Stimulated activated CD4-positive, alpha-beta T cell treated with anti-CD3 and anti-CD28 coated beads, Interleukin-4, amount 100 ng/mL, for 48 hours (primary cell): ENCODE measurements around the gene SCN1A.

Experiments used
- DNase-seq, 2 donors: peaks; one replicate each; pipeline ENCODE4 v3.0.0-alpha.2; 2020; ENCODE audit warnings: low read depth in 2 of 2

Gene SCN1A

DNA sequence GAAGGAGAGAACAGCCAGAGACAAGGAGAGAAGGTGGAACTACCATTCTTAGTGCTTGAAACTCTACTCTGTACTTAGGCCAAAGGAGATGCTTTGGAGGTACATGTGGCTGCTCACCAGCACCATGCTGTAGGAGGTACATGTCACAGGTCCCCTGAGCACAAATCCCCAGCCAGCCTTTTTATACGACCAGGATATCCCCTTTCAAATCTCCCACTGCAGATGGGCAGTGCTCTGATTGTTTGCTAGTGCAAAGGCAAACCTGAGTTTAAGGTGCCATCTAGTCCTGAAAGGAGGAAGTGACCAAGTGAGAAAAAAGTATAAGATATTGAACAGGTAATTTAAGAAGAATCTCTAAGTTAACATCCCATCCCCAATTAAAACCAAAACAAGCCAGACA is 157.2 kb downstream of the SCN1A start:
- DNase-seq: no peak

DNA sequence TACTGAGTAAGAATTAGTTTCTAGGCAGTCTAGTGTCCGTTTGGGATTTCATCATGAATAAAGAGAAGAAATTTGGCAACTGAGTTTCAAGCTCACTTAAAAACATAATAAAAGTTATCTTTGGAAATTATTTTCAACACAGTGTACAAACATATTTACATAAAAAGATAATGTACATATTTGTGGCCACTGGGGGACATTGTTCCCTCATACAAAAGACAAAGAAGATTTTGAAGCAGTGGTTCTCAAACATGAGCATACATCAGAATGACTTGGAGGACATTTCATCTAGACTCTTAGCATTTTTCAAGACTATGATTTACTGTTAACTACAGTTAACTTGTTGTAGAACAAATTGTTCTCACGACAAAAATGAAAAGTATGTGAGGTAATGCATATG is 158.6 kb downstream of the SCN1A start:
- DNase-seq: no peak

- no peak for DNase-seq
Measured at GRCh38 chr2:165967746-165968145, 160.1 kb downstream of the SCN1A start.

DNA sequence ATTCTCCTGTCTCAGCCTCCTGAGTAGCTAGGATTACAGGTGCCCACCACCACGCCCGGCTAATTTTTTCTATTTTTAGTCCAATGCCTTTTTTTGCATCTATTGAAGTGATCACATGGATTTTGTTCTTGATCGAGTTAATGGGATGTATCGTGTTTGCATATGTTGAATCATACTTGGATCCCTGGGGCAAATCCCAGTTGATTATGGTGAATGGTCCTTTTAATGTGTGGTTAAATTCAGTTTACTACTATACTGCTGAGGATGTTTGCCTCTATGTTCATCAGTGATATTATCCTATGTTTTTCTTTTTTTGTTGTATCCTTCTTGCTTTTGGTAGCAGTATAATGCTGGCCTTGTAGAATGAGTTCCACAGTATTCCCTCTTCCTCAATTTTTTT is 166.0 kb downstream of the SCN1A start:
- DNase-seq: no peak

- DNase-seq: no peak
Measured at GRCh38 chr2:165959371-165959770, 168.4 kb downstream of the SCN1A start.

DNA sequence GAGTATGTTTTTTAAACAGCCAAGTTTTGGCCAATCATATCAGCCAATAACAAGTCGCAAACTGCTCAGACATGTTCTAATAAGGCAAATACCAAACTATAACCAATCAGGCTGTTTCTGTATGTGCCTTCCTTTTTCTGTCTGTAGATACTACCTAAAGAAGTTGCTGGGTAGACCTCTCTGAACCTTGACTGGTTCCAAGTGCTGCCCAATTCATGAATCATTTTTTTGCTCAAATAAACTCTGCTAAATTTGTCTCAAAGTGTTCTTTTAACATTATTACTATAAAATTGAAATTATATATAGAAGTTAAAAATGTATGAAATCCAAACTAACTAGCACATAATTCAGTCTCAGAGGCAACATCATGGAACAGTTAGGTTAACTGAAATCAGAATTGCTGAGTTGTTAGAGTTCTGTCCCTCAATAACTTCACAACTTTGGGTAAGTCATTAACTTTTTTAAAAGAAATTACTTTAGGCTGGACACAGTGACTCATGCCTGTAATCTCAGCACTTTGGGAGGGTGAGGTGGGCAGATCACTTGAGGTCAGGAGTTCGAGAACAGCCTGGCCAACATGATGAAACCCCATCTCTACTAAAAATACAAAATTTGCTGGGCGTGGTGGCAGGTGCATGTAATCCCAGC is 169.4 kb downstream of the SCN1A start:
- DNase-seq: no peak

DNA sequence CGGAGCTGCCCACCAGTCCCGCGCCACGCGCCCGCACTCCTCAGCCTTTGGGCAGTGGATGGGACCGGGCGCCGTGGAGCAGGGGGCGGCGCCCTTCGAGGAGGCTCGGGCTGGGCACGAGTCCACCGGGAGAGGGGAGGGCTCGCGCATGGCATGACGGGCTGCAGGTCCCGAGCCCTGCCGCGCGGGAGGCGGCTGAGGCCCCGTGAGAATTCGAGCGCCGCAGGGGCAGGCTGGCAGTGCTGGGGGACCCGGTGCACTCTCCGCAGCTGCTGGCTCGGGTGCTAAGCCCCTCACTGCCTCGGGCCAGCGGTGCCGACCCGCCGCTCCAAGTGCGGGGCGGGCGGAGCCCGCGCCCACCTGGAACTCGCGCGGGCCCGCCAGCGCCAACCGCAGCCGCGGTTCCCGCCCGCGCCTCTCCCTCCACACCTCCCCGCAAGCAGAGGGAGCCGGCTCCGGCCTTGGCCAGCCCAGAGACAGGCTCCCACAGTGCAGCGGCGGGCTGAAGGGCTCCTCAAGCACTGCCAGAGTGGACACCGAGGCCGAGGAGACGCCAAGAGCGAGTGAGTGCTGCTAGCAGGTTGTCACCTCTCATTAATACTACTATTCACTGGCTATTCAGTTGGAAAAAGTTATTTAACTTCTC is 170.7 kb downstream of the SCN1A start:
- DNase-seq: no peak

GRCh38 chr2:165953655-165954606 is 173.9 kb downstream of the SCN1A start, which contains the start of gene TTC21B:
Gene TTC21B (minus strand): TSS chr2:165953776. CDS start chr2:165953705, 71 bp downstream.
- DNase-seq: peak; percentile 88 to 93

DNA sequence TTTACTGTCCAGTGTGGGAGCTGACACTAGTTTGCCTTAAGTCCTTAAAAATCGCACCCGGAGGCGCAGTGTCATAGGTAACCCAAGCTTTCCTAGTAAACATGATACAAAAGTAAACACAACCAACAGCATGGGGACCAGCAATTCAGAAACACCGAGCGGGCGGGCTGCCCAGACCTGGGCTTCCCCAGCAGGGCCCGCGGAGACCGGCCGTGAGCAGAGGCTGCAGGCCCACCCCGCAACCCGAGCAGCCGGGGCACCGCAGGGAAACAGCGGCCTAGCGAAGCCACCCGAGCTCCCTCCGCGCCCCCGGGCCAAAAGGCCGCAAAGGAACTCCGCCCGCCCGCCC is 174.5 kb downstream of the SCN1A start:
- DNase-seq: no peak

DNA sequence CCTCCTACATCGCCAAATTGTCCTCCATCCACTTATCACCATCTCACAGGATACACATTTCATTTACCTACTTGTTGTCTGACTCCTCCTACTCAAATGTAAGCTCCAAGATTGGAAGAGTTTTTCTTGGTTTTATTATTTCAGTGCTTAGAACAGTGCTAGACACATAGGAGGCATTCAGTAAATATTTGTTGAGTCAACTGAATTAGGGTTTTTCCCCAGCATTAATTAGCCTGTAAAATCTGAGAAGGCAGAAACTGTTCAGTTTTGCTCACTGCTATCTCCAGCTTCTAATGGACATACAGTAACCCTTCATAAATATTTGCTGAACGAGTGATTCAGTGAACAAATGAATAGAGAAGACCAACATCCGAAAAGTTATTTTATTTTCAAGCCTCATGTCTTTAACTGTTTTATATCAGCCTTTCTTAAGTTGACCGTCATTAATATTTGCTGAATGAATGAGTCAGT is 175.0 kb downstream of the SCN1A start:
- DNase-seq: no peak

- no peak for DNase-seq
Measured at GRCh38 chr2:165952085-165952484, 175.7 kb downstream of the SCN1A start.

DNA sequence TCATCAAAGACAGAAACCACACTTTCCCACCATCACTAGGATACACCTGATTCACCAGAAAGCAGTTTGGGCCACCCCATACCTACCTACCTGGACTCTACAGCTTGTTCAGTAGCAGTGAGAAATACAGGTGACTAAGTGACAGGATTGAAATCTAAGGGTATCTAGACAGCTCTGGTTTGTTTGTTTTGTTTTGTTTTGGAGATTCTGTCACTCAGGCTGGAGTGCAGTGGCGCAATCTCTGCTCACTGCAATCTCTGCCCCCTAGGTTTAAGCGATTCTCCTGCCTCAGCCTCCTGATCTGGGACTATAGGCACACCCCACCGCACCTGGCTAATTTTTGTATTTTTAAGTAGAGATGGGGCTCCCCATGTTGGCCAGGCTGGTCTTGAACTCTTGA is 177.4 kb downstream of the SCN1A start:
- no peak for DNase-seq

DNA sequence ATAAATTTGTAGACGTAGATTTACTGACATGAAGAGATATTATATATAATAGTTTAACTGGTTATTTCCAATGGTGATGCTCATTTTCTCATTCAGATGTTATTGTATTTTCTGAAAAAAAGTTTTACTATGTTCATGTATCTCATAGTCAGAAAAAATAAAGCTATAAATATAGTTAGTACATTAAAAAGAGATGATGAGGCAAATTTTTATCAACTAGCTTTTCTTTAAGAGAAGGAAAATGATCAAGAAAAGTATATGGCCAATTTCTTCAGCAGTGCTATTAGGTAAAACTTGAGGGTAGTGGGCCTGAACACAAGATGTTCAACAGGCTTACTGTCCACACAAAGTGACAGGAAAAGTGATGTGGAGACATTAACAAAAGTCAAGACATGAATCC is 186.0 kb downstream of the SCN1A start:
- no peak for DNase-seq

DNA sequence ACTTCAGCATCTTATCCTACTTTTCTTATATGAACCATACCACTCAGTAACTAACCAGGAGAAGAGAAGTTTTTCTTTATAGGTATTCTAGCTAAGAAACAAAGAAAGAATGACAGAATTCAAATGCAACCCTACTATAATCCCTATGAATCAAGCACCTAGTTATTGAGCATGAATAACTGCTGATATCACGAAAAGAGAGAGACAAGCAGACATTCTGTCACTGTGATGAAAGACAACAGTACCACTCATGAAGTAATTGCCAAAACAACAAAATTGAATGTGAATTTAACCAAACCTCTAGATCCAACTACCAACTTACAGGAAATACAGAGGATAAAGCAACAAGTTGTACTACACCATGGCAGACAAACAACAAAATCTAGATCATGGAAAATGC is 189.6 kb downstream of the SCN1A start:
- DNase-seq: no peak
